CD1c-positive myeloid dendritic cell (primary cell): ENCODE data around the gene PCBP2.
"Not testable (repeated sequence)": the region's sequence is repeated elsewhere in the genome, so short reads cannot be mapped to it uniquely, and the experiment has no call there.

Experiments
- DNase-seq: peaks from one replicate; pipeline ENCODE4 v3.0.0-alpha.2; 2016; ENCODE audit errors: extremely low spot score

Gene PCBP2

GRCh38 chr12:53472056-53472582 is 20.2 kb downstream of the PCBP2 start:
- DNase-seq = no peak

DNA sequence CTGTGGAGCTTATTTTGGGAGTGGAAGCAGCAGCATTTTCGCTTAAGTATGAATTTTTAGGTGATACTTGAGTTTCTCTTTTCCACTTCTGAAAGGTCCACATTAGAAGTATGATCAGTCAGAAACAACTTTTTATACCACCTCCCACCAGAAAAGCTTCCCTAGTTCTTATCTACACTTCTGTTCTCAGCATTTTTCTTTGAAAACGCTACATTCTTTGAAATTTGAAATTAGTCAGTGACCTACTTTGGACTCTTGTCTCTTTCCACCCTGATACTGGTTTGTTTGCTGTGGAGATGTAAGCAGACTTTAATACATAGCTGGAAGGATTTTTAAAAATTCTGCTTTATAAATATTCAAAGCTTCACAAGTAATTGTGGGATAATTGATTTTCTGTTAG is 22.2 kb downstream of the PCBP2 start:
- no peak for DNase-seq

DNA sequence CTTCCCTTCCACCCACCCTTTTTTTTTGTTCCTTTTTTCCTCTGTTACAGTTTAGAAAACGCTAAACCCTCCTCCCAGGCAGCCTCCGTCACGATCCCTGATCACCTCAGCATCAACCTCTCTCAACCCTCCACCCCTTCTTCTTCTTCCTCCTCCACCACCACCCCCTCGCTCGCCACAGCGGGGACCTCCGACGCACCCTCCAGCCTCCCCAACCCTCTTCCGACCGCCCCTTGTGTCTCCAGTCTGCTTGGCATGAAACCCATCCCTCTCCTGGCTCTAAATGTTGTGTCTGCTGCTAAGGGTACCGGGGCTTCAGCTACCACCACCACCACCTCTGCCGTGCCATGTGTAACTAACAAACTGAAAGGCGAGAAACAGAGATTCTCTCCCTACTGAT is 22.9 kb downstream of the PCBP2 start:
- peak; percentile 37 for DNase-seq

DNA sequence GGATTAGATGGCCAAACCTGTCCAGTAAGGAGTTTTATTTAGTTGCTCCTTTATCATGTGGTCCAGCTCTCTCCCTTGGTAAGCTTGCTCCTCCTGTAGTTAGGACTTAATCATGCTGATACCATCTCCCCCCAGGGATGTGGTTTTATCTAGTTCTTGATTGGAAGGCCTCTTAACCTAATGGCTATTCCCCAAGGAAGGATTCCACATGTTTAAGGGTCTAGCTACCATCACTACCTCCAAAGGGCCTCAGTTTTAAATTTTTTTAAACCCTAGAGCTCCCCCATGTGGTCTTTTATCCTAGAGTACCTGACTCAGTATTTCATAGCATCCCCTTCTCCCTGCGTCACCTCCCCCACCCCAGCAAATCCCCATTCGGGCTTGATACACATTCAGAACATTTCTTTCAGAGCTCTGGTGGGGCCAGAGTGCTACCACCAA is 24.9 kb downstream of the PCBP2 start:
- no peak for DNase-seq

DNA sequence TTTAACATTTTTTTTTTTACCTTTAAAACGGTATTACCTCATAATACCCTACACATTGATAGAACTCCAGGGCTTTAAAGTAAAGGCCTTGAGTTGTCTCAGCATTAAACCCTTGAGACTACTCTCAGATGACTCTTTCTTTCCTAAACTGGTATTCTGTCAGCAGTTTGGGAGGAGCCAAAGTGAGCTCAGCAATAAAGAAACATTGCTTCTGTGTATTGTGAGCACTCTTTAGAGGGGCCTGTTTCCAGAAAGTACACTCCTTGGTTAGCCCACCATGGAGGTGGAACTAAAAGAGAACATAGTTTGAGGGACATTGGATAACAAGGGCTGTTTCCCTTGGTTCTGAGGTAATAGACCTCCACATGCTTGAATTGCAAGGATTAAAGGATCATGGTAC is 27.0 kb downstream of the PCBP2 start:
- no peak for DNase-seq

DNA sequence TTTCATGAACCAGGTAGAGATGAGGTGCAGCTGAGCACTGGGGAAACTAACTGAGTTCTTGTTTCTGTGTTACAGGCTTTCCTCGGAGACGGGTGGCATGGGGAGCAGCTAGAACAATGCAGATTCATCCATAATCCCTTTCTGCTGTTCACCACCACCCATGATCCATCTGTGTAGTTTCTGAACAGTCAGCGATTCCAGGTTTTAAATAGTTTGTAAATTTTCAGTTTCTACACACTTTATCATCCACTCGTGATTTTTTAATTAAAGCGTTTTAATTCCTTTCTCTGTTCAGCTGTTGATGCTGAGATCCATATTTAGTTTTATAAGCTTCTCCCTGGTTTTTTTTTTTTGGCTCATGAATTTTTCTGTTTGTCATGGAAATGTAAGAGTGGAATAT is 27.4 kb downstream of the PCBP2 start:
- DNase-seq = no peak

DNA sequence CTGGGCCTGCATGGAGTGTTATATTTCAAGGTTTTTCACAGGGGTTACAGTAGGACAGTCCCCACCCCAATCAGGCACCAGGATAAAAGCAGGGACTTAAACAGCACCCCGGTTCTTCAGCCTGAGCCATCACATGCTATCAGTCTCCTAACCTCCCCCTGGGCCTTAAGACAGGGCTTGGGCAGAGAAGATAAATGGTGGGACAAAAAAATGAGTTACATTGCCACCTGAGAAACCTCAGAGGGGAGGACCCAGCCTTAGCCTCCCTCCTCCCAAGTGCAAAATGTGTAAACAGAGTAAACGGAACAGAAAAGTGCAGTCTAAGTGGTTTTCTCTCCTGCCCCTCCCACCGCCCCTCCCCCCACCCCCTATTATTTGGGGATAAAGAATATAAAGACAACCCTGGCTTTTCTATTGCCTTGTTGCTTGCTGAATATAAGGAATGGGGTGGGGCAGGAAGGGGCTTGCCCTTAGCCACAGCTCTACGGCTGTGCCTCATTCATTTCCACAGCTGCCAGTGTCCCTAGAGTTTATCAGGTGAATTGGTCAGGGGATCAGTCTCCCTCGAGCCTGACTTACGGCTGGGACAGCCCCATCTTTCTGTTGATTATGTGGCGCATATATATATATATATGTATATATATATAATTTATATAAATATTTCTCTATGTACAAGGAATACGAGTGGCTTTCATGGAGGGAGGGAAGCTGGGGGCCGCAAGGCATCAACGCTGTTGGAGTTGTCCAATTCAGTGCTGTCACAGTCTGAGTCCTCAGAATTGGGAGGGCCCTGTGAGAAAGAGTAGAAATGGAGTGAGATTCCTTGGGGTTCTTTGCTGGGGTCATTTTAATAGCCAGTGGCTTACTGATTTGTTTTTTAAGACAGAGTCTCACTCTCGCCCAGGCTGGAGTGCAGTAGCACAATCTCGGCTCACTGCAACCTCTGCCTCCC is 28.9 kb downstream of the PCBP2 start:
- no peak for DNase-seq

- not testable (repeated sequence) for DNase-seq
Observed at GRCh38 chr12:53481458-53481857, 29.6 kb downstream of the PCBP2 start.

DNA sequence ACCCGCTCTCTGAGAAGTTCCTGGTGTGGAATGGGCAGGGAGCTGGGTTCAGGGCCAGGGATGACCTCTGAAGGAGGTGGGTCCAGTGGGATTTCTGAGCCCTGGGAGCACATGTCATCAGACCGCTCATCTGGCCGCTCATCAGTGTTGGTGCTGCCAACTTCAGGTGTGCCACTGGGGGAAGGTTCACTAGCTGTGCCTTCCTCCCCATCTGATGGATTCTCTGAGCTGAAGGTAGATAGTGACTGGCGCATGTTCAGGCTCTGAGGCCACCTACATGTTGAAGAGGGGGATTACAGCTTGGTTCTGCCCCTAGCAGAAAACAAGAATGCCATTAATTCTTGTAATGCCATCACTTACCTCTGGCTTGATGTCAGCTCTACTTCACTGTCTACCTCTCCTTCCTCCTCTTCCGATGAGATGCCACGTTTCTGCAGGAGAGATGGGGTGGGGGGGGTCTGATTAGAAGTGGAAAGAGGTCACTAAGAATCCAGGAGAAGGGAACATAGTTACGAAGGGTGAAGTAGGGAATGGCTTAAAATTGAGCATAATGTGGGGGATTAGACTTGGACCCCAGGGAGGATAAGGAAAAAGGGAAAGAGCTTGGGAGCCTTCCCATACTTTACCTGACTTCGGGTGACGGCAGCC is 30.2 kb downstream of the PCBP2 start:
- no peak for DNase-seq

DNA sequence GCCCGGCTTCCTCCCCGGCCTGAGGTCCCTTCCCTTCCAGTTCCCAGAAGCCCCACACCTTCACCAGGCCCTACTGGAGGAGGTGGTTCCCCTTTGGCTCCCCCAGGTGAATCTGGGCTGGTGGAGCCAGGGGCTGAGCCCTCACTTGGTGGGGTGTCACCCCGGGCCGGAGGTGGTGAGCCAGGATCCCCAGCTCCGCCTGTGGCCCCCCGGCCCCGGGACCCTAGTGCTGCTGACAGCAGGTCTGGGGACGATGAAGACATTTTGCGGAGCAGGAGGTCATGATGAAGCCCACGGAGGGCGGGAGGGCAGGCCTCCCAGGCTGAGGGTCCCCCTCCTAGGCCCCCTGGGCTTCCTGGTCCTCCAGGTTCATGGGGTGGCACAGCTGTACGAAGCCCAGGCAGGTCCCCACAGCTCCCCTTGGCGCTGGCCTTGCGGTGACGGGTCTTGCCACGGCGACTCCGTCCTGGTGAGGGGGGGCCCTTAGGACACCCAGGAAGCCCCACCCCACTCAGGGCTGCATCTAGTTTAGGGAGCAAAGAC is 30.8 kb downstream of the PCBP2 start:
- DNase-seq = no peak

- DNase-seq = no peak
Observed at GRCh38 chr12:53483225-53483978, 31.5 kb downstream of the PCBP2 start.

DNA sequence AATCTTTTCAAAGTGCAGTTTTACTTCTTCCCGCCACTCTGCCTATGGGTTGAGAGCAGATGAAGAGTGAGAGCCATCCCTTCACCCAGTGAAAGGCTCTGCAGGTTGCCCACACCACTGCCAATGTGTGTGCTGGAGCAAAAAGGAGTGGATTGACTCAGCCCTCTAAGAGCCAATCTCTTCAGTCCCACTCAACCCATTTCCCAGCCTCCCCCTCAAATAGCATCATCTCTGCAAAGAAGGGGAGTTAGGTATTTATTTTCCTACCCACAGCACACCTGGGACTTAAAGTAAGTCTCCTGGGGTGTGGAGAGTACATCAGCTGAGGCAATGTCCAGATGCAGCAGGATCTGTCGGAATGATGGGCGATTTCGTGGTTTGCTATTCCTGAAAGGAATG is 32.1 kb downstream of the PCBP2 start:
- no peak for DNase-seq

DNA sequence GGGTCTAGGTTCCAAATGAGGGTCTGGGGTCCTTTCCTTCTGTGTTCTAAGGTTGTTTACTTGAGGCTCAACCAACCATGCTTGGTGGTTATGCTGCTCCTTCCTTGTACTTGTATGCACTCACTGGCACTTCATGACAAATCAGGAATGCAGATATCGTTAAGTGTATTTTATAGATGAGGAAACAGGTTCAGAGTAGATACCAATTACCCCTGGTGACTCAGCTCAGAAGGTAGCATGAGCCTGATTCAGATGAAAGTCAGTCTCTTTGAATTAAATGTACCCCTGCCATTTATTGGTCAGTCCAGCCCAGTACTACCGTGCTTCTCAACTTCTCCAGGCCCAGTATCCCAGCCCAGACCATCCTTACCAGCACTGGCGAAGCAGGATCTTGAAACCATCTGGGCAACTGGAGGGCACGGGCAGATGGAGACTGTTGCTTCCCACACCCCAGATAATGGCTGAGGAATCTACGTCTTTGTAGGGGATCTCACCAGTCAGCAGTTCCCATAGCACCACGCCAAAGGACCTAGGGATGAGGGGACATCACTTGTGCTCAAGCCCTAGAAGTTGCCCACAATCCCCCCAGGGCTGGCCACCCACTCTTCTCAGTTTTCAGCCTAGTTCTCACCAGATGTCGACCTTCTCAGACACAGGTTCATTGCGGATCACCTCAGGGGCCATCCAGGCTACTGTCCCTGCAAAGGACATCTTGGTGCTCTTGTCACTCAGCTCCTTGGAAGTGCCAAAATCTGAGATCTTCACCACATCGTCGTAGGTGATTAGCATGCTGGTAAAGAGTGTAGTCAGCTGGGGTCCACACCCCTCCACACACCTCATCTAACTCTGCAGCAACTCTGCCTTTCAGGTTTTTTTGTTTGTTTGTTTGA is 33.0 kb downstream of the PCBP2 start:
- no peak for DNase-seq

DNA sequence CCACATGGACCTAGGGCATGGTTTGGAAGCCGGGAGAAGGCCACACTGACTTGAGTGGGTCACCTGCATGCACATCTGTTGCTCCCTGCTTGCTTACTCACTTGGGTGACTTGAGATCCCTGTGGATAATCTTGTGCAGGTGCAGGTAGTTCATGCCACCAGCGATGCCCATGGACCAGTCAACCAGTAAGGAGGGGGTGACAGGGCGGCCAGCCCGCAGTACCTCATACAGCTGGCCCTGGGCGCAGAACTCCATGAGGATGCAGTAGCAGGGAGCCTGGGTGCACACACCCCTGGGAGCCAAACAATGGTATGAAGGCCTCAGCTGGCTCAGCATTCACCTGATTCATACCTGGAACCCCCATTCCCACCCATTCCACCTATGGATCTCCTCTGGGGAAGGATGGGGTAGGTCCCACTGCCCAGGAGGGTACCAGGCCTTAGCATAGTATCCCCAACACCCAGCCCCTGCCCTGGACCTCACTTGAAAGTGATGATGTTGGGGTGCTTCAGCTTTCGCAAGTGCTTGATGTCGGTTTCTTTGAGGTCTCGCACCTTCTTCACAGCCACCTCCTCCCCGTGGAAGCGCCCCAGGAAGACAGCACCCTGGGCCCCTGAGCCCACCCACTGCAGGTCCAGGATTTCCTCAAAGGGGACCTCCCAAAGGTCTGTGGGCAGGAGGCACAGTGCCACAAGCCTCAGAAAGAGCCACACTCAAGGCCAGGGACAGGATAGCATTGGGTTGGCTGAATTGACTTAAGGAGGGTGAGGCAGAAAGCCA is 34.2 kb downstream of the PCBP2 start:
- no peak for DNase-seq

GRCh38 chr12:53486736-53487487 is 35.0 kb downstream of the PCBP2 start:
- DNase-seq = no peak

- DNase-seq = no peak
Observed at GRCh38 chr12:53489242-53489864, 37.5 kb downstream of the PCBP2 start.

DNA sequence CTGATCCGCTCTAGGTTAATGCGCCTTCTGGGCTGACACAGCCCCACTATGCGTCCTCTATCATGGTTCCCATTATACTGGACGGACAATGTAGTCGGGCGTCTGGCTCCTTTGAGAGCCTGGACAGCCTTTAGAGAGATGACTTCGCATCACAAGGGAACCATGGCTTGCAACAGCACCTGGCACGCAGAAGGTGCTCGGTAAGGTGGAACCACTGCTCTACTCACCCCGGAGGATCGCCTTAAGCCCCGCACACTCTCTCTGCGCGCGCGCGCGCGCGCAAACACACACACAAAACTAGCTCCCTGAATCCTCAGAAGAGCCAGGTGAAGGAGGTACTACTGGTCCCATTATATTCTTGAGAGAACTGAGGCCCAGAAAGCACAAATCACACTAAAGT is 40.3 kb downstream of the PCBP2 start:
- no peak for DNase-seq

- peak; percentile 89 for DNase-seq
Observed at GRCh38 chr12:53492830-53493609, 41.1 kb downstream of the PCBP2 start.
